Esophagus squamous epithelium (tissue), 5 donors: ENCODE data around the gene TMCO4. TPM values are rescaled to one million over a fixed set of nuclear protein-coding genes. Genes with fewer than 3 reads are reported as not detected.
"Not testable (repeated sequence)": the region's sequence is repeated elsewhere in the genome, so short reads cannot be mapped to it uniquely, and the experiment has no call there.

Source experiments
- DNase-seq: peaks from one replicate; lab custom pipeline; 2025; lab: John Stamatoyannopoulos, UW
- H3K27ac ChIP-seq, 4 donors: fragments of 200-600 bp; sonication (generic); one replicate each; pipeline ENCODE4 v1.5.1; 2016 to 2019; ENCODE audit warnings: mild to moderate bottlenecking in 1 of 4
- H3K27me3 ChIP-seq, 4 donors: fragments of 200-600 bp; sonication (generic); 1 replicate in 3 of 4; 2 replicates in 1 of 4; pipeline versions ENCODE4 v1.5.1 to v1.6.0; 2017 to 2021; ENCODE audit warnings: antibody characterized with exemption in 1 of 4
- H3K36me3 ChIP-seq, 3 donors: fragments of 200-600 bp; sonication (generic); one replicate each; pipeline ENCODE4 v1.5.1; 2016 to 2019
- H3K4me1 ChIP-seq, 3 donors: fragments of 200-600 bp; sonication (generic); one replicate each; pipeline ENCODE4 v1.5.1; 2017 to 2019
- H3K4me3 ChIP-seq, 4 donors: fragments of 200-600 bp; sonication (generic); 1 replicate in 3 of 4; 2 replicates in 1 of 4; pipeline ENCODE4 v1.5.1; 2016 to 2019; ENCODE audit warnings: mild to moderate bottlenecking in 2 of 4, moderate library complexity in 1 of 4
- H3K9me3 ChIP-seq, 3 donors: fragments of 200-600 bp; sonication (generic); one replicate each; pipeline ENCODE4 v1.5.1; 2016 to 2019
- POLR2A ChIP-seq, 4 donors: fragments of 450-650 bp; IDR thresholded peaks; one replicate each; pipeline ENCODE4 v1.6.1; 2017; ENCODE audit warnings: antibody characterized with exemption in 4 of 4, mild to moderate bottlenecking in 4 of 4, moderate library complexity in 3 of 4
- WGBS, 2 donors: methylation state at CpG; one replicate each; pipeline ENCODE4 v1.1.5; 2018; 5-methylcytosine and 5-hydroxymethylcytosine counted together
- intact Hi-C: fragments of 100-400 bp; cut with DNase I; formaldehyde crosslinking; loops from one replicate; pipeline ENCODE4 v1.15.0; 2022
- total RNA-seq, 4 donors: library from RNA; depleted of rRNA; stranded (reverse); fragments of >200 nt; gene quantifications; one replicate each; pipeline ENCODE4 v1.1.0, GENCODE V29; 2016
- TF ChIP-seq, protein P1 (sequence below), 6 experiments: fragments of 450-650 bp in 4 of 6; fragments of 200-600 bp in 2 of 6; sonication (generic) in 2 of 6; IDR thresholded peaks; one replicate each; pipeline ENCODE4 v1.5.1; 2016 to 2019; ENCODE audit warnings: antibody characterized with exemption in 6 of 6, mild to moderate bottlenecking in 4 of 6, moderate library complexity in 4 of 6
- donor health status: DM: yes; HTN: yes; CAD: no.

Gene TMCO4
- total RNA-seq, 4 donors from 2014 or later, result 13.0 to 28.8 (median 21.2) TPM

DNA sequence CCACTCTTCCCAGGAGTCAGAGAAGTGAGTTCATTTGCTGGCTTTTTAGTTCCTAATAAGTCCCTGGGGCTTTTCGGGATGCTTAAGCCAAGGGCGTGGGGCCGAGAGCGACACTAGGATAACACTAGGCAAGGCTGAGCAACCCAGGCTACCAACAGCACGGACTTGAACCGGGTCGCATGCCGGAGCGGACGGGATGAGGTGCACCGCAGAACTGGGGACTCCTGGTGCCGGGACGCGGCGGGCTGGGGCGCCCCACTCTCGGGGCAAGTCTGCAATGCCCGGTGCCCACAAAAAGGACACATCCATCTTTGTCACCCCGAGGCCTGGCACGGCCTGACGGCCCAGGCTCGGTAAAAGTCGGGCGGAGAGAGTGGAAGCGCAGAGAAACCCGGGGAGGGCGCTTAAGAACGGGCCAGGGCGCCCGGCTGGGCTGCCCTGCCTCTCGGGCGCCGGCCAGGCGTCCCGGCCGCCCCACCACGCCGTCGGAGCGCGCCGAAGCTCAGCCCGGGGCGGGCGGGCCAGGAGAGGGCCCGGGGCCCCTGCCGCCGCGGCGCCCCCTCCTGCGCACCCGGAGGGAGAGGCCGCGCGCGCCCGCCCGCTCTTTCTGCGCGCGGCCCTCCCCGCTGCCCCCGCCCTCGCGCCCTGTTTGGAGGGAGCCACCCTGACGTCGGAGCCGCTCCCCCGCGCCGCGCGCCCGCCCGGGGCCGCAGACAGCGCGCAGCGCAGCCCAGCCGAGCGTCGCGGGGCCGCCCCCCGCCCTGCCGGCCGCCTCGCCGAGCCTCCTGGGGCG, 155.9 kb downstream of the TMCO4 start, which contains the start of gene NBL1:
TSS of gene NBL1 (plus strand) at position 710 of the 793 bp plus-strand sequence. CDS start 10,720 bp downstream, outside the sequence.
- no peak for DNase-seq
- WGBS, 2 donors, result 0% methylated on average over 1 to 16 of the region's 90 CpGs
- H3K9me3 ChIP-seq, result no peaks in the 10 kb centered on the region
- no peaks in the 10 kb centered on the region for H3K27me3 ChIP-seq
- H3K4me3 ChIP-seq, result peak within 1 kb of the TSS; percentile 70 to 91 (median 85)
- H3K36me3 ChIP-seq, result no peaks in the 10 kb centered on the region
- intact Hi-C loops, result no loop called here
- H3K27ac ChIP-seq, result peak within 1 kb of the TSS; percentile 97 to 99 (median 98)
- H3K4me1 ChIP-seq, result peaks cover 51 to 86% (median 57%) of the 10 kb centered on the region in 3 donors
- TF ChIP-seq, protein P1, sequence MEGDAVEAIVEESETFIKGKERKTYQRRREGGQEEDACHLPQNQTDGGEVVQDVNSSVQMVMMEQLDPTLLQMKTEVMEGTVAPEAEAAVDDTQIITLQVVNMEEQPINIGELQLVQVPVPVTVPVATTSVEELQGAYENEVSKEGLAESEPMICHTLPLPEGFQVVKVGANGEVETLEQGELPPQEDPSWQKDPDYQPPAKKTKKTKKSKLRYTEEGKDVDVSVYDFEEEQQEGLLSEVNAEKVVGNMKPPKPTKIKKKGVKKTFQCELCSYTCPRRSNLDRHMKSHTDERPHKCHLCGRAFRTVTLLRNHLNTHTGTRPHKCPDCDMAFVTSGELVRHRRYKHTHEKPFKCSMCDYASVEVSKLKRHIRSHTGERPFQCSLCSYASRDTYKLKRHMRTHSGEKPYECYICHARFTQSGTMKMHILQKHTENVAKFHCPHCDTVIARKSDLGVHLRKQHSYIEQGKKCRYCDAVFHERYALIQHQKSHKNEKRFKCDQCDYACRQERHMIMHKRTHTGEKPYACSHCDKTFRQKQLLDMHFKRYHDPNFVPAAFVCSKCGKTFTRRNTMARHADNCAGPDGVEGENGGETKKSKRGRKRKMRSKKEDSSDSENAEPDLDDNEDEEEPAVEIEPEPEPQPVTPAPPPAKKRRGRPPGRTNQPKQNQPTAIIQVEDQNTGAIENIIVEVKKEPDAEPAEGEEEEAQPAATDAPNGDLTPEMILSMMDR (IDR thresholded peaks at IDR 0.05), result peak in 1 of 6 experiments; percentile 3
- peak in 2 of 4 donors; percentile 50 to 62 for TF ChIP-seq POLR2A (IDR thresholded peaks at IDR 0.05)

DNA sequence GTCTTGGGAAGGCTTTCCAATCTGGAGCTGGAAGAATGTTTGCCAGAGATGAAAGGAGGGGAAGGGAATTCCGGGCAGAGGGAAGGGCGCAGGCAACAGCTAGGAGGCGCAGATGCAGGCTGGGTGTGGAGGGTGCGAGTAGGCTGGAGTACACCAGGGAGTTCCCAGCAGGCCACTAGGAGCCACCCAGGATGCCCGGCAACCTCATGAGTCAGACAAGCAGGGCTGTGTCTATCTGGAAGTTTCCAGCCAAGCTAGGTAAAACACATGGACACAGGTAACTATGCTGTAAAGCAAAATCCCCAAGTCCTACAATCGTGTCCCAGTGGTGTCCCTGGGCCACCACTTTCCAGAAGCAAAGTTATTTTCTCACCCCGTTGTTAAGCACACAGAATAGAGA, 156.6 kb downstream of the TMCO4 start:
- 23 to 44% methylated on average over 5 of the region's 7 CpGs for WGBS, 2 donors
- Histone ChIP-seq H3K4me1 (peaks cover 45 to 79% (median 50%) of the 10 kb centered on the region in 3 donors), H3K4me3 (peak overlapping the region; percentile 40 to 91 (median 80)), H3K9me3 (no peaks in the 10 kb centered on the region), H3K27ac (peak overlapping the region; percentile 97 to 99 (median 98)), H3K36me3 (no peaks in the 10 kb centered on the region), H3K27me3 (no peaks in the 10 kb centered on the region)
- intact Hi-C loops, result no loop called here
- no peak for DNase-seq
- TF ChIP-seq, protein P1 (IDR thresholded peaks at IDR 0.05), result peak in 5 of 6 experiments; percentile 19 to 59 (median 38)
- TF ChIP-seq POLR2A (IDR thresholded peaks at IDR 0.05), result peak in 2 of 4 donors; percentile 51 to 53

DNA sequence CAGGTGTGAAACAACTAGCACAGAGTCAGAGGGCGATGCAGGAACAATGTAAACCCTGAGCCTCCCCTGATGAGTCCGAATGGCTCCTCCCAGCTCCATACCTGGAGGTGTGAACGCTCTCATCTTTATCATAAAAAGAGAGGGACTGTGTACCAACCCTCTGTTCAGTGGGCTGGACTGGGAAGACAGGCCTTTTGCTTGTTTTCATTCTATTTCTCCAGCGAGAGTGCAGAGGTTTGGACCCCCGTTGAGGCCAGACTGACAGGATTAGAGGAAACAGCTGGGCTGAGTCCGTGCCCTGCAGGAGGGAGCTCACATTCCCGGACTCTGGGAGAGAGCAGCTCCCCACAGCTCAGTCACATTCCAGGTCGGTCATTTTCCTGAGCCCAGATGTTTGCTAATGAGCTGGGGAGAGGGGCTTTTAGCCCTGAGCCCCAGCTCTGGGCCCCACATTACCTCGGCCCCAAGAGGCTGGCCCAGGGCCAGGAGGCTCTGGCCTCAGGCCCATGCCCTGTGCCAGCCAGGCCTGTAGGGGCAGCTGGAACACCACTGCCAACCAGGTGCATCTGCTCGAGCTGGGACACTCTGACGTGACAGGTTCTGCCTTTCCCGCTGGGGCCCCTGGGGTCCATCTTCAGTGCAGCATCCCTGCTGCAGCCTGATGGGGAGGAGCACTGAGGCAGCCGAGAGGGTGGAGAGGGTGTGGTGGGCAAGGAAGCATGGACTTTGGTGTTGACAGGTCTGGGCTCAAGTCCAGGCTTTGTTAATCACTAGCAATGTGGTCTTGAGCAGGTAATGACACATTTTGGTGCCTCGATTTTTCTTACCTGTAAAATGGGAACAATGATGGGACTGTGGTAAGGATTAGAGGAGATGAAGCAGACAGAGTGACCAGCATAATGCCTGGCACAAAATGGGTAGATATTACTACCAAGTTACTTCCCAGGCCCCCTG, 159.1 kb downstream of the TMCO4 start:
- no peak for DNase-seq
- peaks cover 24 to 58% (median 32%) of the 10 kb centered on the region in 3 donors for H3K4me1 ChIP-seq
- no peak for TF ChIP-seq POLR2A (IDR thresholded peaks at IDR 0.05)
- TF ChIP-seq, protein P1 (IDR thresholded peaks at IDR 0.05), result peak in 3 of 6 experiments; percentile 4 to 25 (median 21)
- H3K36me3 ChIP-seq, result no peaks in the 10 kb centered on the region
- 29 to 37% methylated on average over 8 to 11 of the region's 14 CpGs for WGBS, 2 donors
- no peaks in the 10 kb centered on the region for H3K27me3 ChIP-seq
- H3K27ac ChIP-seq, result peak overlapping the region; percentile 63 to 85 (median 76)
- H3K4me3 ChIP-seq, result no peak overlapping the region
- intact Hi-C loops, result no loop called here
- H3K9me3 ChIP-seq, result no peaks in the 10 kb centered on the region

DNA sequence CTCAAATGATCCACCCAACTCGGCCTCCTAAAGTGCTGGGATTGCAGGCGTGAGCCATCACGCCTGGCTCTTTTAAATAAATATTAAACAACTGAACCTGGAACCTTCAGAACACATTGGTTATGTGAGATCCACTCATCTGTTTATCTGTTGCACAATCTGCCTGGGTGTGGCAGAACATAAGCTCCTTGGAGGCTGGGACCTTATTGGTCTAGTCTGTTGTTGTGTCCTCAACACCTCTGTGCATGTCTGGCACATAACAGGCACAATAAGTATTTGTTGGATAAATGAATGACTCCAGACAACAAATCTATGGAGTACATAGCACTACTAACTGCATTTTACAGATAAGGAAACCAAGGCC, 159.7 kb downstream of the TMCO4 start:
- intact Hi-C loops, result no loop called here
- Histone ChIP-seq H3K4me3 (no peak overlapping the region), H3K27me3 (no peaks in the 10 kb centered on the region), H3K4me1 (peaks cover 24 to 57% (median 34%) of the 10 kb centered on the region in 3 donors), H3K27ac (peak overlapping the region; percentile 63 to 85 (median 76)), H3K36me3 (no peaks in the 10 kb centered on the region), H3K9me3 (no peaks in the 10 kb centered on the region)
- no peak for TF ChIP-seq POLR2A (IDR thresholded peaks at IDR 0.05)
- DNase-seq, result no peak
- WGBS, 2 donors, result 23 to 37% methylated on average over 3 of the region's 3 CpGs

DNA sequence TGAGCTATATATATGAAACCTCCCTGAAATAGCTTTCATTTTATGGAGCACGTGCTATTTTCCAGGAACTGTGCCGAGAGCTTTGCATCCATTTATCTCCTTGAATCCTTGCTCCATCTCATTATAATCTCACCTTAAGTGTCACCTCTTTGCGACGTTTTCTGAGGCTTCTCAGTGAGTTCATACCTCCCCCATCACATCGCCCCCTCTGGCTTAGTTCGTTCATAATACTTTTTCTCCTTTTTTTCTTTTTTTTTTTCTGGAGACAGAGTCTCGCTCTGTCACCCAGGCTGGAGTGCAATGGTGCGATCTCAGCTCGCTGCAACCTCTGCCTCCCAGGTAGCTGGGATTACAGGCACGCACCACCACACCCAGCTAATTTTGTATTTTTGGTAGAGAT, 160.5 kb downstream of the TMCO4 start:
- intact Hi-C loops, H3K36me3 ChIP-seq, H3K27me3 ChIP-seq, DNase-seq, H3K4me3 ChIP-seq, H3K9me3 ChIP-seq: not testable (repeated sequence)
- Histone ChIP-seq H3K27ac (peak overlapping the region in 2 of 4 donors; percentile 73 to 85), H3K4me1 (peaks cover 24 to 55% (median 34%) of the 10 kb centered on the region in 3 donors)
- 75 to 86% methylated on average over 10 of the region's 10 CpGs for WGBS, 2 donors
